Measurements from ENCODE around the gene TMEM106C. TPM values are rescaled to one million over a fixed set of nuclear protein-coding genes. Genes with fewer than 3 reads are reported as not detected.

Gene TMEM106C
- total RNA-seq, 1 experiment from 2014 or later, result 99.4 TPM

- no peak overlapping the region for H3K4me3 ChIP-seq
- H3K4me1 ChIP-seq (replicated peaks; ENCODE audit: insufficient read depth), result no peaks in the 10 kb centered on the region
- no peaks in the 10 kb centered on the region for H3K9me3 ChIP-seq (ENCODE audit: insufficient read depth, low read depth)
- H3K4me2 ChIP-seq, result no peak overlapping the region
- no peak overlapping the region for H3K27ac ChIP-seq
- no peaks in the 10 kb centered on the region for H3K36me3 ChIP-seq (ENCODE audit: low read depth)
- no peak overlapping the region for H2AFZ ChIP-seq
- no peaks in the 10 kb centered on the region for H3K9me2 ChIP-seq (ENCODE audit: insufficient read depth)
- BruUV-seq (replicated peaks), result no TSS peak
- TF ChIP-seq CTCF (conservative IDR thresholded peaks at IDR 0.05), result no peak
- TF ChIP-seq EZH2 (IDR thresholded peaks at IDR 0.05; ENCODE audit: low read depth), result no peak
- no peak for DNase-seq
- no peaks in the 10 kb centered on the region for H3F3A ChIP-seq (ENCODE audit: insufficient read depth, low read depth)
- no peaks in the 10 kb centered on the region for H4K20me1 ChIP-seq (ENCODE audit: insufficient read depth)
- ChIA-PET POLR2A (ENCODE audit: unreplicated experiment) (no interaction called here), CTCF (no interaction called here)
- H3K27me3 ChIP-seq (ENCODE audit: insufficient read depth, low read depth), result peaks cover 32% of the 10 kb centered on the region; the same call in 1 of the 2 replicates
- no peaks in the 10 kb centered on the region for H3K79me2 ChIP-seq (ENCODE audit: low read depth)
- intact Hi-C loops (cut with micrococcal nuclease; ENCODE audit: unreplicated experiment), result no loop called here
Observed at GRCh38 chr12:47975816-47976215, 12.4 kb downstream of the TMEM106C start.

GRCh38 chr12:47977046-47977771 lies 13.8 kb downstream of the TMEM106C start:
- Histone ChIP-seq H3K9me3 (ENCODE audit: insufficient read depth, low read depth) (no peaks in the 10 kb centered on the region), H3F3A (ENCODE audit: insufficient read depth, low read depth) (no peaks in the 10 kb centered on the region), H2AFZ (no peak overlapping the region), H3K4me1 (replicated peaks; ENCODE audit: insufficient read depth) (no peaks in the 10 kb centered on the region), H3K36me3 (ENCODE audit: low read depth) (no peaks in the 10 kb centered on the region), H3K27ac (no peak overlapping the region), H3K27me3 (ENCODE audit: insufficient read depth, low read depth) (peaks cover 45% of the 10 kb centered on the region), H3K4me2 (no peak overlapping the region), H3K79me2 (ENCODE audit: low read depth) (no peaks in the 10 kb centered on the region), H3K9me2 (ENCODE audit: insufficient read depth) (no peaks in the 10 kb centered on the region), H4K20me1 (ENCODE audit: insufficient read depth) (no peaks in the 10 kb centered on the region), H3K4me3 (no peak overlapping the region)
- intact Hi-C loops (cut with micrococcal nuclease; ENCODE audit: unreplicated experiment), result no loop called here
- CTCF ChIA-PET, result no interaction called here
- BruUV-seq (replicated peaks), result no TSS peak
- TF ChIP-seq EZH2 (IDR thresholded peaks at IDR 0.05; ENCODE audit: low read depth) (no peak), CTCF (conservative IDR thresholded peaks at IDR 0.05) (no peak)
- POLR2A ChIA-PET (ENCODE audit: unreplicated experiment), result no interaction called here
- no peak for DNase-seq

- Histone ChIP-seq H3K36me3 (ENCODE audit: low read depth) (no peaks in the 10 kb centered on the region), H3K27ac (no peak overlapping the region), H3K27me3 (ENCODE audit: insufficient read depth, low read depth) (peaks cover 53% of the 10 kb centered on the region), H3K9me3 (ENCODE audit: insufficient read depth, low read depth) (no peaks in the 10 kb centered on the region), H3K4me1 (replicated peaks; ENCODE audit: insufficient read depth) (no peaks in the 10 kb centered on the region), H4K20me1 (ENCODE audit: insufficient read depth) (no peaks in the 10 kb centered on the region), H3K4me3 (no peak overlapping the region), H3K79me2 (ENCODE audit: low read depth) (no peaks in the 10 kb centered on the region), H3F3A (ENCODE audit: insufficient read depth, low read depth) (no peaks in the 10 kb centered on the region), H2AFZ (no peak overlapping the region), H3K4me2 (no peak overlapping the region), H3K9me2 (ENCODE audit: insufficient read depth) (no peaks in the 10 kb centered on the region)
- ChIA-PET POLR2A (ENCODE audit: unreplicated experiment) (no interaction called here), CTCF (no interaction called here)
- intact Hi-C loops (cut with micrococcal nuclease; ENCODE audit: unreplicated experiment), result no loop called here
- no peak for DNase-seq
- BruUV-seq (replicated peaks), result no TSS peak
- TF ChIP-seq CTCF (conservative IDR thresholded peaks at IDR 0.05), result no peak
- no peak for TF ChIP-seq EZH2 (IDR thresholded peaks at IDR 0.05; ENCODE audit: low read depth)
Observed at GRCh38 chr12:47977772-47978597, 14.6 kb downstream of the TMEM106C start.
